Testis (tissue), 3 donors: ENCODE results near the gene CX3CL1. TPM values are rescaled to one million over a fixed set of nuclear protein-coding genes. Genes with fewer than 3 reads are reported as not detected.

ENCODE experiments used
- DNase-seq: peaks from one replicate; pipeline ENCODE4 v3.0.0-alpha.2; 2019
- H3K27ac ChIP-seq, 2 donors: fragments of 200-600 bp; sonication (generic); one replicate each; pipeline ENCODE4 v1.5.1; 2019
- H3K27me3 ChIP-seq: fragments of 200-600 bp; sonication (generic); one replicate; pipeline ENCODE4 v1.5.1; 2019
- H3K36me3 ChIP-seq: fragments of 200-600 bp; sonication (generic); one replicate; pipeline ENCODE4 v1.5.1; 2017; ENCODE audit warnings: low read depth; ENCODE audit errors: missing control alignments
- H3K4me1 ChIP-seq: fragments of 200-600 bp; sonication (generic); one replicate; pipeline ENCODE4 v1.5.1; 2019
- H3K4me3 ChIP-seq, 2 donors: fragments of 200-600 bp; sonication (generic); one replicate each; pipeline ENCODE4 v1.5.1; 2017 to 2019
- H3K9me3 ChIP-seq: fragments of 200-600 bp; sonication (generic); one replicate; pipeline ENCODE4 v1.5.1; 2017
- CTCF ChIP-seq, 3 experiments: fragments of 450-650 bp in 2 of 3; fragments of 200-600 bp in 1 of 3; sonication (generic) in 1 of 3; IDR thresholded peaks; one replicate each; pipeline ENCODE4 v1.5.1; 2016 to 2019; ENCODE audit warnings: antibody characterized with exemption in 3 of 3, mild to moderate bottlenecking in 2 of 3, moderate library complexity in 1 of 3
- POLR2A ChIP-seq: fragments of 450-650 bp; IDR thresholded peaks from one replicate; pipeline ENCODE4 v1.6.1; 2017; ENCODE audit warnings: antibody characterized with exemption, mild to moderate bottlenecking, moderate library complexity
- WGBS, 2 donors: methylation state at CpG; one replicate each; pipeline ENCODE4 v1.1.5; 2018; 5-methylcytosine and 5-hydroxymethylcytosine counted together
- intact Hi-C: fragments of 100-400 bp; cut with DNase I; formaldehyde crosslinking; loops from one replicate; pipeline ENCODE4 v1.15.1; 2023; ENCODE audit warnings: low total_unique reads
- polyA plus RNA-seq: library from polyadenylated mRNA; stranded (reverse); fragments of 350-450 nt; fragmentation: Illumina TruSeq; extraction: RNeasy Lipid Tissue Mini Kit (QIAGEN cat#74804); gene quantifications from one replicate; pipeline ENCODE4 v1.2.3, GENCODE V29; 2014; ENCODE audit warnings: low read depth, low replicate concordance; ENCODE audit not compliant: insufficient read depth
- total RNA-seq, 2 donors: library from RNA; depleted of rRNA; stranded (reverse); fragments of >200 nt; gene quantifications; one replicate each; pipeline ENCODE4 v1.2.3, GENCODE V29; 2016

Gene CX3CL1
- total and polyA plus RNA-seq, 3 donors from 2014 or later = 8.5 to 19.6 (median 12.9) TPM

- intact Hi-C loops = no loop called here
- Histone ChIP-seq H3K4me3 (no peak overlapping the region), H3K36me3 (no peaks in the 10 kb centered on the region), H3K27ac (no peak overlapping the region), H3K4me1 (peaks cover 14% of the 10 kb centered on the region), H3K27me3 (no peaks in the 10 kb centered on the region), H3K9me3 (no peaks in the 10 kb centered on the region)
- no peak for TF ChIP-seq CTCF (IDR thresholded peaks at IDR 0.05)
- TF ChIP-seq POLR2A = no peak
- DNase-seq = no peak
- WGBS, 2 donors = 95 to 96% methylated on average over 8 to 9 of the region's 9 CpGs
Measured at GRCh38 chr16:57412584-57412983, 40.3 kb downstream of the CX3CL1 start.

GRCh38 chr16:57413301-57413730 lies 41.0 kb downstream of the CX3CL1 start:
- Histone ChIP-seq H3K36me3 (no peaks in the 10 kb centered on the region), H3K4me1 (peaks cover 14% of the 10 kb centered on the region), H3K4me3 (no peak overlapping the region), H3K9me3 (no peaks in the 10 kb centered on the region), H3K27me3 (no peaks in the 10 kb centered on the region), H3K27ac (no peak overlapping the region)
- TF ChIP-seq POLR2A = no peak
- TF ChIP-seq CTCF (IDR thresholded peaks at IDR 0.05) = no peak
- no peak for DNase-seq
- intact Hi-C loops = no loop called here
- WGBS, 2 donors = 95 to 100% methylated on average over 1 to 5 of the region's 5 CpGs

- no peaks in the 10 kb centered on the region for H3K36me3 ChIP-seq
- no peak overlapping the region for H3K27ac ChIP-seq
- no peak for DNase-seq
- WGBS, 2 donors = 78 to 81% methylated on average over 7 of the region's 7 CpGs
- peaks cover 14% of the 10 kb centered on the region for H3K4me1 ChIP-seq
- intact Hi-C loops = no loop called here
- no peaks in the 10 kb centered on the region for H3K9me3 ChIP-seq
- no peaks in the 10 kb centered on the region for H3K27me3 ChIP-seq
- no peak overlapping the region for H3K4me3 ChIP-seq
- TF ChIP-seq CTCF (IDR thresholded peaks at IDR 0.05) (no peak), POLR2A (no peak)
Measured at GRCh38 chr16:57413733-57414132, 41.4 kb downstream of the CX3CL1 start.

- DNase-seq = no peak
- H3K4me3 ChIP-seq = peak overlapping the region in 1 of 2 donors; percentile 30
- H3K36me3 ChIP-seq = no peaks in the 10 kb centered on the region
- intact Hi-C loops = loop anchor here (2.0 kb wide), 1 partner anchor 115 kb away; no protein-coding TSS in a partner anchor
- TF ChIP-seq POLR2A = no peak
- TF ChIP-seq CTCF (IDR thresholded peaks at IDR 0.05) = no peak
- H3K4me1 ChIP-seq = peaks cover 23% of the 10 kb centered on the region
- peak overlapping the region; percentile 16 to 48 for H3K27ac ChIP-seq
- no peaks in the 10 kb centered on the region for H3K9me3 ChIP-seq
- no peaks in the 10 kb centered on the region for H3K27me3 ChIP-seq
- WGBS, 2 donors = 57 to 74% methylated on average over 3 to 16 of the region's 16 CpGs
Measured at GRCh38 chr16:57416084-57416483, 43.8 kb downstream of the CX3CL1 start.

- no peaks in the 10 kb centered on the region for H3K36me3 ChIP-seq
Measured at GRCh38 chr16:57419506-57419905, 47.2 kb downstream of the CX3CL1 start.

More at GRCh38 chr16:57419506-57419905, 47.2 kb downstream of the CX3CL1 start:
- H3K4me3 ChIP-seq = no peak overlapping the region
- no peaks in the 10 kb centered on the region for H3K27me3 ChIP-seq
- no peaks in the 10 kb centered on the region for H3K9me3 ChIP-seq
- peaks cover 23% of the 10 kb centered on the region for H3K4me1 ChIP-seq
- 63 to 73% methylated on average over 6 of the region's 6 CpGs for WGBS, 2 donors
- peak overlapping the region in 1 of 2 donors; percentile 25 for H3K27ac ChIP-seq
- intact Hi-C loops = no loop called here
- no peak for DNase-seq
- no peak for TF ChIP-seq POLR2A
- no peak for TF ChIP-seq CTCF (IDR thresholded peaks at IDR 0.05)
